ENCODE measurements around the gene SLIT1.

SLIT1 gene

DNA sequence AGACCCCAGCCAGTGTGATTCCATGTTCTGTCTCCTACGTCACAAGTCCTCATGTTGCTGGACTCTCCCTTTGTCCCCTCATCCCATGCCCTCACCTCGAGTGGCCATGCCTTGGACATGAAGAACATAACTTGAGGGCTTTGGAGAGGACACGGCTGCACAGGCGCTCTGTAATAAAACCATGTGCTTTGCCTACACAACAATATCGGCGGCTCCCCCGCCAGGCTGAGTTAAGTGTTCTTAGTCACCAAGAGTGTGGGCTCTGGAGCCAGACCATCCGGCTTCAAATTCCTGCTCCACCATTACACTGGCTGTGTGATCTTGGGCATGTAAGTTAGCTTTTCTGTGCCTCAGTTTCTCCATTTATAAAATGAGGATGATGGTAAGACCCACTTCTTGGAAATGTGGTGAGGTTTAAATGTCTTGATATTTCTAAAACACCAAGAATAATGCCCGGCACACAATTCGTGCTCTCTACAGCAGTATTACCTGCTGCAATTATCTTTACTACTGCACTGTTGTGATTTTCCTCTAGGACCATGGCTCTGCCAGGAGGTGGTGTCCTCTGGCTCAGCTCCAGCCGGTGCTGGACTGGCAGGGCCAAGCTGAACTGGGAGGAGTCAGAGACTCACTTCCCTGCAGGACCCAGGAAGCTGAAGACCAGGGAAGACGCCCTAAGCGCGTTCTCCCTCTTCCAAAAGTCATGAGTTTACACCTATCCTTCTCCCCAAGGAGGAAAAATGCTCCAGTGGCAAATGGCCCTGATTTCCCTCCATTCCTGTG is 15.7 kb downstream of the SLIT1 start:
- DNase-seq, result no peak

DNA sequence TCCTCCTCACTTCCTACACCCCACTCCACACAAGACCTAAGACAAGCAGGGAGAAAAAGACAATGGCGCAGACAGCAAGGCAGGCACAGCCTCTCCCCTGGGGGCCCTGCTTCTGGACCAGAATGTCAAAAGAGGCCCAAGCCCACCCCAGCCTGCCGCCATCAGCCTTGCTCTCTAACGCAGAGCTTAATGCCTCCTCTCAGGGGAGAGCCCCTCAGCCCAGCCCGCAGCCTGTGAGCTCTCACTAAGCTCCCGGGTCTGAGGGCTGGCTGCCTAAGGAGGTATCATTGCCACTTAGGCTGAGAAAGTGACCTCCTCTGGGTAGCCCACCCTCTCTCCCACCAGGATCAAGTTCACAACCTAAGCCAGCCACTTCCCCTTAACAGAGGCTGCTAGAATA is 16.7 kb downstream of the SLIT1 start:
- no peak for DNase-seq

DNA sequence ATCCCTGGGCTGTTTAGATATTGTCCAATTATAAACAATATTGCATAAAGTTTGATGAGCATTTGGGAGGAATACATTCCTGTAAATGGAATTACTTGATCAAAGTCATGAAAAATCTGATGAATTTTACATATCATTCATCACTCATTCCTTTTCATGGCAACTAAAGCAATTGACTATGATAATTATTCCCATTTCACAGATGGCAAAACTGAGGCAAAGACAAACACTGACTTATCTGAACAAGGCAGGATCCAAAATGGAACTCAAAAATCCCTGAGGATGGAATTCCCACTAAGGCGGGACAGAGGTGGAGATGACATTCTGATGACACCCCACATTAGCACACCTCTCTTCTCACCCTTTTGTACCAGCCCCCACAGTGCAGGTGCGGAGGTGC is 17.1 kb downstream of the SLIT1 start:
- no peak for DNase-seq

DNA sequence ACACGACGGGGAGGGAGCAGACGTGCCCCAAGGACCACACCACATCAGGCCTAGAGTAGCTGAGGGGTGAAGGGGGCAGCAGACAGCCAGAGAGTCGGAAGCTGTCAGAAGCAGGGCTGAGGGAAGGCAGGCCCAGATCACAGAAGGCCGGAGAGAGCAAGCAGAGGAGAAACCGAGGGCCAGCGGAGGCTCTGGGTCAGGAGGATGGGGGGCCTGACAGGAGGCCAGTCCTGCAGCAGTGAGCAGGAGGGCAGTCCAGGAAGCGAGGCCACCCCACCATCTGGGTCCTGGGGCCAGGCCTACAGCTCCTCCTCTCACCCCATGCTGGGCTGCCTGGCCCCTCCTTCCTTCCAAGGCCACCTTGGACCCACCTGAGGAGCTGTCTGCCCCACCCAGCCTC is 20.3 kb downstream of the SLIT1 start:
- no peak for DNase-seq

DNA sequence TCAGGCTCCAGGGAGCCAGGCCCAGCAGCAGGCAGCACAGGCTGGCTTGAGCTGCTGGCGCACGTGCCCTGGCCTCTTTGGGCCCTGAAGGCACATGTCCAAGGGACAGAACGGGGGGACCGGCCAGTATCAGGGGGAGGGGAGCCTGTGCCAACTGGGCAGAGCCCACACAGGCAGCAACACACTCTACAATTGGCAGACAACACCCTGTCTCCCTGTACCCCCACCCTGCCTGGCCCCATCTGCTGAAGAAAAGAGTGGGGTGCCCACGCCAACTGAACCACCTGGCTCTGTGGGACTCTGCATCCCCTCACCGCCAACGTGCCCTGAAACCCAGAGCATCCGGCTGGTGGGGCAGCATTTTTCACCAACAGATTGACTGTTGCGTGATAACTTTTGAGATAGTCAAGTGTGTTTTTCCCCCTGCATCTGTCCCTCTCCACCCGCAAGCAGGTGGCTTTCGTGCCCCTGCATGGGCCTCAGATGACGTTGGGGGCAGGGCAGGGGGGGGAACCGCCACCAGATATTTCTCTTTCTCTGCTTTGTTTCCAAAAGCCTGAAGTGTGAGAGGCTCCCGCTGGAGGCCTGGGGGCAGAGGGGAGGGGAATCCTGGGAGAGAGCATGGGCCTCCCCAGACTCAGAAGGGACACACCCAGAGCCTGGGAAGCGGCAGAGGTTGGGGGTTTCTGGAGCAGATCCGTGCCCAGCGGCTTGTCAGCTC is 21.8 kb downstream of the SLIT1 start:
- DNase-seq, result no peak

DNA sequence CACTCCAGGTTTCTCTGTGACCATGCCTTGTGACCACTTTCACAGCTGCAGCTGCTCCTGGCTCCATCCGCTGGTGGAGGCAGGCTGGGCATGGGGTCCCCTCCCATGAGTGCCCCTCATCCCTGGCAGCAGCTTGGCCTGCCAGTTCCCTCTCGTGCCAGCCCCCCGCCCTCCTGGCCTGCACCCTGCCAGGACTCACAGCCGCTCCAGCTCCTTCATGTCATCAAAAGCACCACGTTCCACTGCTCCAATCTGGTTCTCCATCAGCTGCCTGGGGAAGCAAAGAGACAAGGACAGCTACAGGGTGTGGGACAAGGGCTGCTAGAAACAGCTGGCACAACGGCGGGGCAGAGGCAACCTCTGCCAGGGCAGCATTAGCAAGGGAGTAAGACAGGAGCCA is 22.6 kb downstream of the SLIT1 start:
- no peak for DNase-seq

DNA sequence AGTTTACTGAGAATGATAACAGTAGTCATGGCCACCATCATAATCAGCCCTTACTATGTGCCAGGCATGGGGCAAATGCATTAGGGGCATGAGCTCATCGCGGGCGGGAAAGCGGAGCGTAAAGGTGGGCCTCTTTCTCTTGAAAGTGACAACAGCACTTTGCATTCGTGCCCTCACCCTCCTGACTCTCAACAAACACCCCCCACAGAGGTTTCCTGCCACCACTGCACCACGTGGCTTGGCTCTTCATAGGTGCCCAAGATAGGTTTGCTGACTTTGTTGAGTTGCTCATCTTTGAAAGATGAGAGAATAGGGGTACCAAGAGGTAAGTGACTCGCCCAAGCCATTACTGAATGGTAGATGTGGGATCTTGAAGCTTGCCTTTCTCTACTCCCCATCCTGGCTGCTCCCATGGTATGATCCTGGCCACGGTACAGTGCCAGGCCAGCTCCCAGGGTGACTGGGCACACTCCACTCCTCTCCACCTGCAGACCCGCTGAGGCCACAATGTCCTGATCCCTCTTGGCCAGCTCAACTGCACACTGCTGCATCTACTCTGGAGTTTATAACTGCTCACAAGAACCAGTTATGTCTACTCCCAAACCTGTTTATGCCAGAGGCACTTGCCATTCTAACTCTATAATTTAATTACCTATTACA is 26.0 kb downstream of the SLIT1 start:
- DNase-seq, result no peak

DNA sequence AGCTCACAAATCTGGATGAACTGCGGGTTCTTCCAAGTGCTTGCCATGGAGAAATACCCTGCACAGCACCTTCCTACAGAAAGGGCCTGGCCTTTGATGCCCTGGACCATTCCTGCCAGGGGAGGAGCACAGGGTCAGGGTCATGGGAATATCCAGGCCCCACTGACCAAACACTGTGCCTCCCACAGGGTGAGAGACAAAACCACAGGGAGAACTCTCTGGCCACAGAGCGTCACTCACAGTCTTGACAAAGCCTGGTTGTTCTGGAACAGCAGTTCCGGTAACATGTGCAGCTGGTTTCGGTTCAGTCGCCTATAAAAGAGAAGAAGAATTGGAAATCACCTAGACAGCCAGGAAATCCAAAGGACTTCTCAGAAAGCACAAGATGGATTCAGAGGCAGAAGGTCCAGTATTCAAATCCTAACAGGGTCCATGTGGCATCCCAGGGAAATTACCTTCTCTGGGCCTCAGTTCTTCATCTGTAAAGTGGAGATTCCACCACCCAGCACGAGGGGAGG is 28.1 kb downstream of the SLIT1 start:
- no peak for DNase-seq

DNA sequence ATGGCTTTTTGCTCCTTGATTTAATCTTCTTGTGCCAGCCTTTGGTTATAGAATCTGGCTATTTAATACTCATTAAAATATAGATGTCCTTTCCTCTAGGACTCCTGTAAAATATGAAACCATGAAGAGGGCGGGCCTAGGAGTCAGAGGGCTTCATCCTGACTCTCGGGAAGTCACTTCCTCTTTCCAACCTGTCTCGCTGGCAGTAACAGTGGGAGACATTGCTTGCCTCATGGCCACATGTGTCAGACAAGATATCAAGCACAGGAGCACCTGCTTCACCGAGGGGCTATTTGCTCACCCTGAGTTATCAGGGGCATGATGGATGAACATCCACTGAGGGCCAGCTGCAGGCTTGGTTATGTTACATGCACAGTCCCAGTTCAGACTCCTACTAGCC is 31.0 kb downstream of the SLIT1 start:
- DNase-seq, result no peak

DNA sequence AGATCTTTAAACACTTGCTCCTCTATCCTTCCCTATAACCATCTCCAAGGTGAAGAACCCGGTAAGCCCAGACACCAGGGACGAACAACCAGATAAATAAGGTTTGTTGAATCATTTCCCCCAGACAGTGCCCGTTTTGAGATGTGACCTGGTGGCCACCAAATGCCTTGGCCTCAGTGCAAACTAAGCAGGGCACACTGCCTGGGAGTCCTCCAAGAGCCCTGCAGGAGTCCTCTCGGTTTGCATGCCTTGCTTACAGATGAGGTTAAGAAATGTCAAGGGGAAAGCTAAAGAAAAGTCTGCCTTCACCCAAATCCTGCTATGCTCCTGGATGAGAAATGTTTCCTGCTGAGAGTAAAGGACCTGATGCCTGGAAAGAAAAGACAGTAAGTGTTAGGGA is 31.6 kb downstream of the SLIT1 start:
- no peak for DNase-seq

DNA sequence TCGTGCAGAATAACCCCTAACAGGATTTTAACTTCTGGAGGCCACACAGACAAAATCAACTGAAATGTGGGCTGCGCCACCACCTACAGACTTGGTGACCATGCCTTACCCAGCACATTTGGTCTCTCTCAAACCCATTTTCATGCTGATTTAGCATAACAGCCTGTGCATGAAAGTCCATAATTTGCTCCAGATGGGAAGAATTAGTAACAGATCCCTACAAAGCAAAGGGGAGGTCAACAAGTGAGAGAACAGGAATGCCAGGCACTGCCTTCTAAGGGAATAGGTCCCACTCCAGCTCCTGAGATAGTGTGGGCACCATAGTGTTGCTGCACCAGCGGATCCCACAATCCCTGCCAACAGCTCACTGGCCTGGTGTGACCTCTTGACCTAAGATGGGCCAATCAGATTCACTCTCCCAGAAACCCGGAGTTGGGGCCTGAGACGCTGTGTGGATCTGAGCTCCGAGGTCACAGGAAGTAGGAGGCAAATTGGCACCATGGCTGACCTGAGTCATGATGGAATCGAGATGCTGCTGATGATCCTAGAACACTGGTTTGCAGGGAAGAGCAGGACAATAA is 32.4 kb downstream of the SLIT1 start:
- DNase-seq, result no peak

DNA sequence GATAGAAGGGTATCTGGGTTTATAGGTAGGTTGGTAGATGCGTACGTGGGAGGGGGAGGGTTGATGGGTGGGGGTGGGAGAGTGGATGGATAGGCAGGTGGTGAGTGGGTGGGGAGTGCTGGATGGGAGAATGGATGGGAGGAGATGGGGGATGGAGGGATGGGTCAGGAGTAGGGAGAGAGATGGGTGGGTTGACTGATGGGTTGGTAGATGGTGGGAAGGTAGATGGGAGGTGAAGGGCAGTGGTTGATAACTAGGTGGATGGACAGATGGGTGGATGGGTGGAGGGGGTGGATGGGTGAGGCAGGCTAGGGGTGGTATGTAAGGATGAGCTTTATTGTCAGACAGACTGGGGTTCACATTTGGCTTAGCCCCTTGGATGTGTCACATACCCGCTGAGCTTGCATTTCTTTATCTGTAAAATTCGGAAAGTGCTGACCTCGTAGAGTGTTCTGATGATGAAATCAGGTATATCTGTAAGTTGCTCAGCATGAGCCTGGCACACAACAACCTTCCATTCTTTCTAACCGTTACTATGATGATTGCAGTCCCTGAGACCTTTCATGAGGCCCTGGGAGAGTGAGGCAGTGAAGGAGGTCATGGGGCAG is 34.3 kb downstream of the SLIT1 start:
- DNase-seq, result no peak

DNA sequence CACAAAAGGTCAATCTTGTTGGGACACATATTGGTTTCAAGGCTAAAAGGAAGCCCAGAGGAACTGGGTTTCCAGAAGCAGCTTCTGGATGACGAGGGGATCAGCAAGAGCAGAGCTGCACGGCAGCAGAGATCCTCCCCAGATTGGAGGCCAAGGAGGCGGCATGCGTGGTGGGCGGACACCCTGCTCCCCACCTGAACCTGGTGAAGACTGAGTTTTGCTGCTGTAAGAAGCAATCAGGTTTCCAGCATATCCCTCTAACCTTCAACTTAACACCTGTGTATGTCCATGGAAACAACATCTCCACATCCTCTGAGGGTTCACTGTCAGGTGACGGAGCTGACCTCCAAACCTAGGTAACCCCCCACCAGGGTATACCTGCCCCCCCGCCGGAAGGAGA is 35.1 kb downstream of the SLIT1 start:
- no peak for DNase-seq

DNA sequence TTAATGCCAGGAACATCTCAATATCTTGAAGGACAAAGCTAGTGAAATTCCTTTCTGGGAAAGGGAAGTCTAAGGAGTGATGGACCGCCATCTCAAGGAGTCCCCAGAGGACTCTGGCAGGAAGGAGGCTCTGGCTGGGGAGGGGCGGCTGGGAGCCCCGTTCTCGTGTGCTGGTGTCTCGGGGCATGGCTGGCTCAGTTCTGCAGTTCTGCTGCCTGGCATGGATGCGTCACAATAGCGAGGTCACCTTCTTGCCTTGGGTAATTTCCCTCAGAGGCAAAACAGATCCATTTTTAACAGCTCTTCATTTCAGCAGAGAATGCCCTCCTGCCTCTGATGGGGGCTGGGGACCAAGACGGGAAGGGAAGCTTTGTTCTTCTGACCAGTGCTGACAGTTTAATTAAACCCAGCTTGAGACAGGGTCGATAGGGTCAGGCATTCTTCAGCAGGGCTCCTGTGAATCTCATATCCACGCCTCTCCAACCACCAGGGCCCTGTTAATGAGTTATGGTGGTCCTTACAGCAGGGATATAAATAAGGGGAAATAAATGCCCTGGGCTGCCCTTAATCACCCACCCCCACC is 35.7 kb downstream of the SLIT1 start:
- DNase-seq, result no peak

DNA sequence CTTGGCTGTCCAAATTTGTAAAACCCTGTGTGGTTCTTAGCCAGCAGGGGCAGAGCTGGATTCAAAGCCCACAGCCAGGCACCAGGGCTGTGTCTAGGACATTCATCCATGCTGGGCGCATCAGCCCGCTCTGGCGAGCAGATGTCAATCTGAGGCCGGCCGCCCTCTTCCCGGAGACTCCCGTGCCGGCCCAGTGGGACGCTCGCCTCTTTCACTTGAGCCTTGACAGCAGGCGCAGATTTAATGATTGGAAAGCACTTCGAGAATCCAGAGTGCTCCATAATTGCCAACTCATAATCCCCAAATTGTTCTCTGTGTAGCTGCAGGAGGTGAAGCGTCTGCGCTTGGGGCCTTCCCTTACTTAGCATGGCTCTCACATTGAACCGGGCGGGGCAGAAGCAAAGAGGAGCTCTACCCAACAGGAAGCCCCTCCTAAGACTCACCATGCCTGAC is 36.7 kb downstream of the SLIT1 start:
- DNase-seq, result no peak

DNA sequence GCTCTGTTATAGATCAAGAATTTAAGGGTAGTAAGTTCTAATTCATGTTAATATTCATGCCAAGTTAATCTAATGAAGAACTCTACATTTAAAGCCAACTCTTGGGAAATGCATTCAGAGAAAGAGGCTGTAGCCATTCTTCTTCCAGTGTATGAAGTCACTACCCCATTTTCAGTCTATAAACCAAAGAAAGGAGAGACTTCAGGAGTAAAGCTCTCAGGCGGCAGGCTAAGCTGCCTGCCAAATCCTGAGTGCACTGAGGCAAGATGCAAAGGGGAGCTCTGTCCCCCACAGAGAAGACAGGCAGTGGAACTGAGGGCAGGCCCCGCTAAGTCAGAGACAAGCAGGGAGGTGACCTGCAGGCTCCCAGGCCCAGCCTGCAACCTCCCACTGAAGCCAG is 41.5 kb downstream of the SLIT1 start:
- no peak for DNase-seq

DNA sequence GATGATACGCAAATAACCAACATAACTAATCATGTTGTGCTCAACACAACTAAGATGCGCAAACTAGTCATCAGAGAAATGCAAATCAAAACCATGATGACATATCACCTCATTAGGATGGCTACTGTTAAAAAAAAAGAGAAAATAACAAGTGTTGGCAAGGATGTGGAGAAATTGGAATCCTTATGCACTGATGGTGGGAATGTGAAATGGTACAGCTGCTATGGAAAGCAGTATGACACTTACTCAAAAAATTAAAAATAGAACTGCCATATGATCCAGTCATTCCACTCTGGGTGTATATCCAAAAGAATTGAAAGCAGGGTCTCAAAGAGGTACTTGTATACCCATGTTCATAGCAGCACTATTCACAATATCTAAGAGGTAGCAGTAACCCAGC is 42.9 kb downstream of the SLIT1 start:
- DNase-seq, result no peak

DNA sequence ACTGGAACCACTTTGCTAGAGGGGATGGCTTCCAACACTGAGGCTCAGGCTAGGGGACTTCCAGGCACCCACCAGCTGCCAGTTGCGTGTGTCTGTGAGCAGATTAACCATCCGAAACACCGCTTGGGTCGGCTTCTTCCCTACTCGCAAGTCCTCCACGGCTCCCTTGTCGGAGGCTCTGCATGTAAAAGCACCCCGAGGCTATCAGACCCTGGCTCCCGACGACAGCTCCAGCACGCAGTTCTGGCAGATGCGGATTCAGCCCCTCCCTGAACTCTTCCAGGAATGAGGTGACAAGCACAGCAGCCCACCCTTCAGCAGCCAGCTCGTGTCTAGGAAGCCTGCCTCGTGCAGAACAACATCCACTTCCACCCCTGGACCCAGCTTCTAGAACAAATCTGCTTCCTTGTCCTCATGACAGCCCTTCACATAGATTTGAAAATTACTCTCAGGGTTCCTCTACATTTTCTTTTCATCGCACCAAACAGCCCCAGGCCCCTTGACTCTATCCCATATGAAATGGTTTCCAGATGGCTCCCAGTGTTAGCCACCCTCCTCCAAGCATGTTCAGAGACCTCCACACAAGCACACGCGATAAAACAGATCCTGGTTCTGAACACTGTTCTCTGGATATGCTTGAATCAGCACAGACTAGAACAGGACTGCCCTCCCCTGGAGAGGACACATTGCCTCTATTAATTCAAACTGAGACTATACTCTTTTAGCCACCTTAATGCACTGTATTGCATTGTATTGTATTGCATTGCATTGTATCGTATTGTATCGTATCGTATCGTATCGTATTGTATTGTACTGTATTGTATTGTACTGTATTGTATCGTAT is 44.6 kb downstream of the SLIT1 start:
- DNase-seq, result no peak

DNA sequence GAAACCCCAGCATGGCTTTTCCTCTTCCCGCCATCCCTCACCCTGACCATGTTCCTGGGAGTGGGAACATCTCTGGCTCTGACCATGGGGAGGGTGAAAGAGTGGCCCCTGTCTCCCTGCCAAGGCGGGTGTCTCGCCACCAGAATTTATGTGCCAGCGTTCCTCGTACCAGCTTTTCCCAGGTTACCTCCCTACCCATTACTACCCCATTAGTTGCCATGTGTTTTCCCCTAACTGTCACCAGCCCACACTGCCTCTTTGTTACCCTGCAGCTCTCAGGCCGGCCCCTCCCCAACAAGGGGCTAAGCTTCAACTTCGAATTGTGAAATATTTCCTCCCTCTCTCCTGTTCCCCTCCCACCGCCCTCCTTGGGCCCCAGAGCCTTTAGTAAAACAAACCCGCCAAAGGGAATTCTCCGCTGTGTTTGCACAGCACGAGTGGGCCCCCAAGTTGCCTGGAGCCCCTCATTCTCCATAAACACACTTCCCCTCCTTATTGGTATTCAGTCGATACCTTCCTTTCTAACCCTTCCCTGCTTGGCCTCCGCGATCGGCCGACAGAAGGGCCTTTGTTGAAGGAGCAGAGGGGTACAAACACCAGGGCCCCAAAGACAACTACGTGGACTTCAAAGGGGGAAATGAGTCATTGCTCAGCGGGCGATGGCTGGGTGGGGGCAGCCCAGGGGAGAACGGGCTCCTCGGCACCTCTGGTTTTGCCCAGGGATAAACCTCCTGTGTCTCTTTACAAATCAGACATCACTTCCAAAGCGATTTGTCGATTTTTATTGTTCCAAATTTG is 45.5 kb downstream of the SLIT1 start:
- no peak for DNase-seq

DNA sequence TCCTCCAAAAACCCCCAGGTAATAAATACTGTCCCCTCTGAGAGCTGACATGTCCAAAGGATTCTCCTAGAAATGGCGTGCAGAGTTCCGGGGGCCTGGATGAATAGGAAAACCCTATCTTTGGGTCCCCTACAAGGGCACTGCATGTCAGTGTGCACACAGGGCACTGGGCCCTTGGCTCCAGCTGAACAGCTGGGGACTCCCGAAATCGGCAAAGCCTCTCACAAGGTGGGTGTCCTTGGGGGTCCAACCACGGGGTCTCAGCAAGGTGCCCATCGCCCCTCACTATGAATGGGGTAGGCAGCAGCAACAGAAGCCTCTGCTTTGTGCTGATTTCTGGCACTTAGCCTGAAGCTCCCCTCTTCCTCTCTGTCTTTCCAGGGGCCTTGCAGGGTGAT is 46.1 kb downstream of the SLIT1 start:
- DNase-seq, result no peak

DNA sequence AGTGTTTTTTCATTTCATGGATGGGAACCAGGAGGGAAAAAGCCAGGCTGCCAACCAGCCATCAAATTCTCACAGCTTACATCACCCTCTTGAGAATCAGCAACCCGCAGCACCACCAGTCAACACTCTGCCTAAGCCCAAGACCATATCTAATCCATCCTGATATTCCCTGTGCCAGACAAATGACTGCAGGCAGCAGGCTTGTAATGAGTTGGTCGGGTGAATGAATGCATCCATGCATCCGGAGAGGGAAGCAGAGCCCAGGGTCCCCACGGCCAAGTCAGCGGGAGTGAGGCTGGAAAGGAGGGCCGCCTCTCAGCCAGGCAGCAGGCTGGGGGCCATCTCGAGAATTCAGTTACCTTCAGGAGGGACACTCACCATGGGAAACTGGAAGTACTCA is 46.9 kb downstream of the SLIT1 start:
- no peak for DNase-seq
